WTC11 (cell line): ENCODE results near the gene UNC13C. TPM values are rescaled to one million over a fixed set of nuclear protein-coding genes. Genes with fewer than 3 reads are reported as not detected.

Source experiments
- ATAC-seq: fragments of 200-7000 bp; cut with Tn5 transposase; 2 replicates; pipeline ENCODE4 v1.10.0; 2021; ENCODE audit warnings: mild to moderate bottlenecking, moderate library complexity
- CTCF ChIA-PET: fragments of 300-600 bp; sonication (Branson Sonifier 250); formaldehyde crosslinking; loops from one replicate; lab custom pipeline; 2021; ENCODE audit warnings: antibody characterized with exemption; lab: Charles Lee
- POLR2A ChIA-PET: fragments of 350-600 bp; sonication (Branson Sonifier 250); formaldehyde crosslinking; loops from one replicate; lab custom pipeline; 2021; ENCODE audit warnings: antibody characterized with exemption; lab: Charles Lee
- DNase-seq: peaks from one replicate; pipeline ENCODE4 v3.0.0; 2021; ENCODE audit warnings: low spot score
- H3K27ac Mint-ChIP-seq: 2 replicates; pipeline ENCODE4 v1.8.0; 2021; ENCODE audit warnings: mixed read lengths
- H3K27me3 Mint-ChIP-seq: 2 replicates; pipeline ENCODE4 v1.8.0; 2021; ENCODE audit warnings: low read depth, mild to moderate bottlenecking, moderate library complexity, mixed read lengths
- H3K36me3 Mint-ChIP-seq: 2 replicates; pipeline ENCODE4 v1.8.0; 2021; ENCODE audit warnings: mixed read lengths
- H3K4me1 Mint-ChIP-seq: 2 replicates; pipeline ENCODE4 v1.8.0; 2022; ENCODE audit warnings: mixed read lengths
- H3K4me3 Mint-ChIP-seq: 2 replicates; pipeline ENCODE4 v1.8.0; 2021; ENCODE audit warnings: mild to moderate bottlenecking, moderate library complexity, mixed read lengths
- H3K9me3 Mint-ChIP-seq: 2 replicates; pipeline ENCODE4 v1.8.0; 2021; ENCODE audit warnings: mixed read lengths
- ATF1 ChIP-seq: sonication (generic); formaldehyde crosslinking; IDR thresholded peaks from 2 replicates; pipeline ENCODE4 v1.8.1; 2023; ENCODE audit warnings: mild to moderate bottlenecking, moderate library complexity, missing genetic modification reagents
- ATF3 ChIP-seq: sonication (generic); formaldehyde crosslinking; conservative IDR thresholded peaks from 2 replicates; pipeline ENCODE4 v1.8.1; 2022; ENCODE audit warnings: mild to moderate bottlenecking, missing genetic modification reagents
- E2F5 ChIP-seq: sonication (generic); formaldehyde crosslinking; IDR thresholded peaks from 2 replicates; pipeline ENCODE4 v1.8.1; 2022; ENCODE audit warnings: mild to moderate bottlenecking, moderate library complexity, missing genetic modification reagents
- ELF4 ChIP-seq: sonication (generic); formaldehyde crosslinking; IDR thresholded peaks from 2 replicates; pipeline ENCODE4 v1.8.1; 2022; ENCODE audit warnings: low read depth, mild to moderate bottlenecking, moderate library complexity, missing genetic modification reagents
- ERG ChIP-seq: fragments of 250-450 bp; sonication (Bioruptor Pico); IDR thresholded peaks from 2 replicates; pipeline ENCODE4 v1.8.0; 2021; ENCODE audit warnings: mild to moderate bottlenecking
- GTF2I ChIP-seq: fragments of 250-450 bp; sonication (Bioruptor Pico); conservative IDR thresholded peaks from 2 replicates; pipeline ENCODE4 v1.4.0; 2021; ENCODE audit warnings: mild to moderate bottlenecking
- HMGXB4 ChIP-seq: sonication (generic); formaldehyde crosslinking; IDR thresholded peaks from 2 replicates; pipeline ENCODE4 v1.8.1; 2023; ENCODE audit warnings: mild to moderate bottlenecking, moderate library complexity, missing genetic modification reagents
- JAZF1 ChIP-seq: fragments of 250-450 bp; sonication (Bioruptor Pico); IDR thresholded peaks from 2 replicates; pipeline ENCODE4 v1.9.0; 2021; ENCODE audit warnings: moderate library complexity, mild to moderate bottlenecking, inconsistent platforms
- JUN ChIP-seq: sonication (generic); formaldehyde crosslinking; IDR thresholded peaks from 2 replicates; pipeline ENCODE4 v1.8.0; 2023; ENCODE audit warnings: mild to moderate bottlenecking, missing genetic modification reagents
- MXD4 ChIP-seq: fragments of 250-450 bp; sonication (Bioruptor Pico); IDR thresholded peaks from 2 replicates; pipeline ENCODE4 v1.8.0; 2021; ENCODE audit warnings: mild to moderate bottlenecking, moderate library complexity, borderline replicate concordance
- MYBL2 ChIP-seq: sonication (generic); formaldehyde crosslinking; IDR thresholded peaks from 2 replicates; pipeline ENCODE4 v1.8.1; 2023; ENCODE audit warnings: mild to moderate bottlenecking, moderate library complexity, missing genetic modification reagents
- NFATC4 ChIP-seq: fragments of 250-450 bp; sonication (Bioruptor Pico); IDR thresholded peaks from 2 replicates; pipeline ENCODE4 v1.9.0; 2021; ENCODE audit warnings: mild to moderate bottlenecking
- NR2C2 ChIP-seq: sonication (generic); formaldehyde crosslinking; IDR thresholded peaks from 2 replicates; pipeline ENCODE4 v1.8.0; 2022; ENCODE audit warnings: mild to moderate bottlenecking, missing genetic modification reagents
- RELA ChIP-seq: sonication (generic); formaldehyde crosslinking; IDR thresholded peaks from 2 replicates; pipeline ENCODE4 v1.8.1; 2022; ENCODE audit warnings: missing genetic modification reagents, mild to moderate bottlenecking, borderline replicate concordance
- RORB ChIP-seq: fragments of 250-450 bp; sonication (Bioruptor Pico); IDR thresholded peaks from 2 replicates; pipeline ENCODE4 v1.9.0; 2021; ENCODE audit warnings: mild to moderate bottlenecking
- SMAD3 ChIP-seq: sonication (generic); formaldehyde crosslinking; IDR thresholded peaks from 2 replicates; pipeline ENCODE4 v1.8.0; 2022; ENCODE audit warnings: missing genetic modification reagents, mild to moderate bottlenecking, borderline replicate concordance
- SP1 ChIP-seq: sonication (generic); formaldehyde crosslinking; conservative IDR thresholded peaks from 2 replicates; pipeline ENCODE4 v1.8.1; 2022; ENCODE audit warnings: missing genetic modification reagents
- ZNF219 ChIP-seq: sonication (generic); formaldehyde crosslinking; IDR thresholded peaks from 2 replicates; pipeline ENCODE4 v1.8.0; 2023; ENCODE audit warnings: missing genetic modification reagents, mild to moderate bottlenecking, borderline replicate concordance
- ZNF232 ChIP-seq: sonication (generic); formaldehyde crosslinking; IDR thresholded peaks from 2 replicates; pipeline ENCODE4 v1.8.0; 2022; ENCODE audit warnings: mild to moderate bottlenecking, missing genetic modification reagents
- ZNF396 ChIP-seq: fragments of 250-450 bp; sonication (Bioruptor Pico); IDR thresholded peaks from 2 replicates; pipeline ENCODE4 v1.8.0; 2021; ENCODE audit warnings: mild to moderate bottlenecking, moderate library complexity, borderline replicate concordance
- total RNA-seq: library from RNA; stranded (reverse); gene quantifications from 3 replicates; pipeline ENCODE4 v1.2.3, GENCODE V29; 2021
- TF ChIP-seq, protein P1 (sequence below): sonication (generic); formaldehyde crosslinking; IDR thresholded peaks from 2 replicates; pipeline ENCODE4 v1.8.0; 2022; ENCODE audit warnings: mild to moderate bottlenecking, missing genetic modification reagents
- TF ChIP-seq, protein P2 (sequence below): sonication (generic); formaldehyde crosslinking; IDR thresholded peaks from 2 replicates; pipeline ENCODE4 v1.8.0; 2022; ENCODE audit warnings: mild to moderate bottlenecking, missing genetic modification reagents
- TF ChIP-seq, protein P3 (sequence below): sonication (generic); formaldehyde crosslinking; IDR thresholded peaks from 2 replicates; pipeline ENCODE4 v1.8.1; 2022; ENCODE audit warnings: mild to moderate bottlenecking, missing genetic modification reagents, moderate library complexity, borderline replicate concordance
- TF ChIP-seq, protein P4 (sequence below): fragments of 250-450 bp; sonication (Bioruptor Pico); IDR thresholded peaks from 2 replicates; pipeline ENCODE4 v1.9.0; 2021; ENCODE audit warnings: mild to moderate bottlenecking

The UNC13C gene
- total RNA-seq, 1 experiment from 2014 or later = 0.07 TPM

DNA sequence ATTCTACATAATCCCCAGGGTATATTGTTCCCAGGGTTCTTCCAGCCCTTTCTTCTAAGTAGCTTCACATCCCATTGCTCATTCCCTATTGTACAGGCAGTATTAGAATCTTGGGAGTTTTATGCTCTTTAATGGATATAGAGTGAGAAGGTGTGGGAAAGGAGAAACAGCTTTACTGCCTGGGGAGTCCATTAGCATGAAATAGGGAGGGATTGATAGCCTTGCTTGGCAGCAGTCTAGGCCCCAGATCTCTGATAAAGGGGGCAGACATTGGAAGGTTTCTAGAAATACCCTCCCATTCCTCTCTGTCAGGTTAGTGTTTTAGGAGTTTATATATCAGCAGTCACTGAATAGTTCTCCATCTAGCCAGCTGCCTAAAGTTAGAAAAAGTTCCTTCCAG is 334.3 kb downstream of the UNC13C start:
- Mint-ChIP-seq H3K4me3 (no peak overlapping the region), H3K27me3 (no peaks in the 10 kb centered on the region), H3K4me1 (peaks cover 12% of the 10 kb centered on the region), H3K9me3 (no peaks in the 10 kb centered on the region), H3K27ac (no peak overlapping the region), H3K36me3 (no peaks in the 10 kb centered on the region)
- ChIA-PET CTCF (no interaction called here), POLR2A (no interaction called here)
- TF ChIP-seq JAZF1 (no peak), E2F5 (CRISPR knock-in tag) (no peak), ZNF396 (no peak), ELF4 (no peak), GTF2I (no peak), RORB (CRISPR knock-in tag) (no peak)
- TF ChIP-seq, protein P1, sequence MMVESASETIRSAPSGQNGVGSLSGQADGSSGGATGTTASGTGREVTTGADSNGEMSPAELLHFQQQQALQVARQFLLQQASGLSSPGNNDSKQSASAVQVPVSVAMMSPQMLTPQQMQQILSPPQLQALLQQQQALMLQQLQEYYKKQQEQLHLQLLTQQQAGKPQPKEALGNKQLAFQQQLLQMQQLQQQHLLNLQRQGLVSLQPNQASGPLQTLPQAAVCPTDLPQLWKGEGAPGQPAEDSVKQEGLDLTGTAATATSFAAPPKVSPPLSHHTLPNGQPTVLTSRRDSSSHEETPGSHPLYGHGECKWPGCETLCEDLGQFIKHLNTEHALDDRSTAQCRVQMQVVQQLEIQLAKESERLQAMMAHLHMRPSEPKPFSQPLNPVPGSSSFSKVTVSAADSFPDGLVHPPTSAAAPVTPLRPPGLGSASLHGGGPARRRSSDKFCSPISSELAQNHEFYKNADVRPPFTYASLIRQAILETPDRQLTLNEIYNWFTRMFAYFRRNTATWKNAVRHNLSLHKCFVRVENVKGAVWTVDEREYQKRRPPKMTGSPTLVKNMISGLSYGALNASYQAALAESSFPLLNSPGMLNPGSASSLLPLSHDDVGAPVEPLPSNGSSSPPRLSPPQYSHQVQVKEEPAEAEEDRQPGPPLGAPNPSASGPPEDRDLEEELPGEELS = no peak
- ATAC-seq (peak; percentile 83), DNase-seq (no peak)

DNA sequence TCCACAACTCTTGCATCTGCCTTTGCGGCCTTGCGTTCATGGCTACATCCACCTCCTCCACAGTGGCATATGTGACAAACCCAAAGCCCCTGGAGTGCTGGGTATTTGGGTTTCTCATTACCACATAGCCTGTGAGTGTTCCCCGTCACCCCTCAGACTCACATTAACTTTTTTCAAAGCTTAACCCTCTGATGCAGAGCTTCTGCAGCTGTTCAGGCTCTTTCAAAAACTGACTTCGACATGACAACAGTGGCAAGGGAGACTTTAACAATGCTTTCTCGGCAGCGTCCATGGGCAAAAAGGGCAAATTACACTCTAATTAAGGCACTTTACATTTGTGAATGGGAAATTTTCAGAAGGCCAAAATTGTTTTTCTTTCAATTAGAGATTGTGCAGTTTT is 343.2 kb downstream of the UNC13C start:
- Mint-ChIP-seq H3K4me3 (no peak overlapping the region), H3K36me3 (no peaks in the 10 kb centered on the region), H3K27me3 (peaks cover 5% of the 10 kb centered on the region), H3K4me1 (peaks cover 18% of the 10 kb centered on the region), H3K9me3 (no peaks in the 10 kb centered on the region), H3K27ac (no peak overlapping the region)
- ChIA-PET POLR2A (no interaction called here), CTCF (no interaction called here)
- no peak for ATAC-seq
- DNase-seq = no peak
- TF ChIP-seq ATF3 = no peak
- TF ChIP-seq JUN (CRISPR knock-in tag) = no peak
- no peak for TF ChIP-seq SMAD3
- no peak for TF ChIP-seq ERG
- no peak for TF ChIP-seq HMGXB4
- TF ChIP-seq ZNF219 (CRISPR knock-in tag) = no peak
- TF ChIP-seq NR2C2 (CRISPR knock-in tag) = no peak
- no peak for TF ChIP-seq ZNF232
- TF ChIP-seq, protein P2, sequence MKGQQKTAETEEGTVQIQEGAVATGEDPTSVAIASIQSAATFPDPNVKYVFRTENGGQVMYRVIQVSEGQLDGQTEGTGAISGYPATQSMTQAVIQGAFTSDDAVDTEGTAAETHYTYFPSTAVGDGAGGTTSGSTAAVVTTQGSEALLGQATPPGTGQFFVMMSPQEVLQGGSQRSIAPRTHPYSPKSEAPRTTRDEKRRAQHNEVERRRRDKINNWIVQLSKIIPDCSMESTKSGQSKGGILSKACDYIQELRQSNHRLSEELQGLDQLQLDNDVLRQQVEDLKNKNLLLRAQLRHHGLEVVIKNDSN = no peak

DNA sequence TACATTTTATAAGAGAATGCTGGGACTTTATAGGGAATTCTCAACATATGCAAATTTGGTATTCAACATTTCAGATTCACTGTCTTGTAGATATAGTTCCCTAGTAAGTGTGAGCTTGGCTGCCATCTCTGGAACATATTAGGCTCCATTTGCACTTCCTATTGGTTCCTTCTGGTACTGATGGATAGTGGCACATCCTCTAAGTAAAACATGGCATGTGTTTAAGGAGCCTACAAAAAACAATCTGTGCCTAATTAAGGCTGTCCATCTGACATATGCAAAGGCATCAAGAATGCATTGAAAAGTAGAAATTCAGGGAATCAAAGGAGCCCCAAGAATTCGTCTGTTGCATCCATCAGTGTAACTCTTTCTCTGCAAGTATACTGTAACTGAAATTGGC is 344.1 kb downstream of the UNC13C start:
- no peak for DNase-seq
- TF ChIP-seq, protein P3, sequence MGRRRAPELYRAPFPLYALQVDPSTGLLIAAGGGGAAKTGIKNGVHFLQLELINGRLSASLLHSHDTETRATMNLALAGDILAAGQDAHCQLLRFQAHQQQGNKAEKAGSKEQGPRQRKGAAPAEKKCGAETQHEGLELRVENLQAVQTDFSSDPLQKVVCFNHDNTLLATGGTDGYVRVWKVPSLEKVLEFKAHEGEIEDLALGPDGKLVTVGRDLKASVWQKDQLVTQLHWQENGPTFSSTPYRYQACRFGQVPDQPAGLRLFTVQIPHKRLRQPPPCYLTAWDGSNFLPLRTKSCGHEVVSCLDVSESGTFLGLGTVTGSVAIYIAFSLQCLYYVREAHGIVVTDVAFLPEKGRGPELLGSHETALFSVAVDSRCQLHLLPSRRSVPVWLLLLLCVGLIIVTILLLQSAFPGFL (CRISPR knock-in tag) = no peak
- TF ChIP-seq ATF1 (CRISPR knock-in tag) (no peak), RELA (CRISPR knock-in tag) (no peak), ELF4 (no peak), SP1 (CRISPR knock-in tag) (no peak), NFATC4 (CRISPR knock-in tag) (no peak), MYBL2 (no peak), MXD4 (CRISPR knock-in tag) (no peak)
- TF ChIP-seq, protein P4, sequence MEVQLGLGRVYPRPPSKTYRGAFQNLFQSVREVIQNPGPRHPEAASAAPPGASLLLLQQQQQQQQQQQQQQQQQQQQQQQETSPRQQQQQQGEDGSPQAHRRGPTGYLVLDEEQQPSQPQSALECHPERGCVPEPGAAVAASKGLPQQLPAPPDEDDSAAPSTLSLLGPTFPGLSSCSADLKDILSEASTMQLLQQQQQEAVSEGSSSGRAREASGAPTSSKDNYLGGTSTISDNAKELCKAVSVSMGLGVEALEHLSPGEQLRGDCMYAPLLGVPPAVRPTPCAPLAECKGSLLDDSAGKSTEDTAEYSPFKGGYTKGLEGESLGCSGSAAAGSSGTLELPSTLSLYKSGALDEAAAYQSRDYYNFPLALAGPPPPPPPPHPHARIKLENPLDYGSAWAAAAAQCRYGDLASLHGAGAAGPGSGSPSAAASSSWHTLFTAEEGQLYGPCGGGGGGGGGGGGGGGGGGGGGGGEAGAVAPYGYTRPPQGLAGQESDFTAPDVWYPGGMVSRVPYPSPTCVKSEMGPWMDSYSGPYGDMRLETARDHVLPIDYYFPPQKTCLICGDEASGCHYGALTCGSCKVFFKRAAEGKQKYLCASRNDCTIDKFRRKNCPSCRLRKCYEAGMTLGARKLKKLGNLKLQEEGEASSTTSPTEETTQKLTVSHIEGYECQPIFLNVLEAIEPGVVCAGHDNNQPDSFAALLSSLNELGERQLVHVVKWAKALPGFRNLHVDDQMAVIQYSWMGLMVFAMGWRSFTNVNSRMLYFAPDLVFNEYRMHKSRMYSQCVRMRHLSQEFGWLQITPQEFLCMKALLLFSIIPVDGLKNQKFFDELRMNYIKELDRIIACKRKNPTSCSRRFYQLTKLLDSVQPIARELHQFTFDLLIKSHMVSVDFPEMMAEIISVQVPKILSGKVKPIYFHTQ (CRISPR knock-in tag) = no peak
- H3K27ac Mint-ChIP-seq = no peak overlapping the region
- no peaks in the 10 kb centered on the region for H3K9me3 Mint-ChIP-seq
- ATAC-seq = no peak
- POLR2A ChIA-PET = no interaction called here
- peaks cover 11% of the 10 kb centered on the region for H3K27me3 Mint-ChIP-seq
- CTCF ChIA-PET = no interaction called here
- H3K36me3 Mint-ChIP-seq = no peaks in the 10 kb centered on the region
- H3K4me3 Mint-ChIP-seq = no peak overlapping the region
- peaks cover 24% of the 10 kb centered on the region for H3K4me1 Mint-ChIP-seq
